Smooth muscle cell (in vitro differentiated cells): ENCODE results near the gene MEPCE. TPM values are rescaled to one million over a fixed set of nuclear protein-coding genes. Genes with fewer than 3 reads are reported as not detected.

Source experiments
- DNase-seq: peaks from one replicate; lab custom pipeline; 2025; ENCODE audit not compliant: unreplicated experiment; lab: John Stamatoyannopoulos, UW
- H2AFZ ChIP-seq: fragments of 200-600 bp; sonication (generic); 2 replicates; pipeline ENCODE4 v1.6.0; 2016; ENCODE audit warnings: antibody characterized with exemption, low read depth, mild to moderate bottlenecking
- H3F3A ChIP-seq: fragments of 200-600 bp; sonication (generic); 2 replicates; pipeline ENCODE4 v1.6.0; 2017; ENCODE audit warnings: antibody characterized with exemption, low read depth
- H3K27ac ChIP-seq: fragments of 200-600 bp; sonication (generic); 2 replicates; pipeline ENCODE4 v1.5.1; 2016; ENCODE audit warnings: low read depth, mild to moderate bottlenecking
- H3K27me3 ChIP-seq: fragments of 200-600 bp; sonication (generic); 2 replicates; pipeline ENCODE4 v1.6.1; 2016; ENCODE audit warnings: low read depth, mild to moderate bottlenecking
- H3K36me3 ChIP-seq: fragments of 200-600 bp; sonication (generic); 2 replicates; pipeline ENCODE4 v1.5.1; 2016; ENCODE audit warnings: low read depth
- H3K4me1 ChIP-seq: fragments of 200-600 bp; sonication (generic); 2 replicates; pipeline ENCODE4 v1.5.1; 2016; ENCODE audit warnings: low read depth
- H3K4me2 ChIP-seq: fragments of 200-600 bp; sonication (generic); 2 replicates; pipeline ENCODE4 v1.6.0; 2016; ENCODE audit warnings: mild to moderate bottlenecking
- H3K4me3 ChIP-seq: fragments of 200-600 bp; sonication (generic); 2 replicates; pipeline ENCODE4 v1.5.1; 2016; ENCODE audit warnings: mild to moderate bottlenecking
- H3K79me2 ChIP-seq: fragments of 200-600 bp; sonication (generic); 2 replicates; pipeline ENCODE4 v1.6.0; 2016; ENCODE audit warnings: low read depth, mild to moderate bottlenecking
- H3K9ac ChIP-seq: fragments of 200-600 bp; sonication (generic); 2 replicates; pipeline ENCODE4 v1.6.0; 2016; ENCODE audit warnings: low read depth
- H3K9me3 ChIP-seq: fragments of 200-600 bp; sonication (generic); replicated peaks from 2 replicates; pipeline ENCODE4 v1.5.1; 2016; ENCODE audit warnings: low read depth
- H4K20me1 ChIP-seq: fragments of 200-600 bp; sonication (generic); 2 replicates; pipeline ENCODE4 v1.6.0; 2016; ENCODE audit warnings: low read depth
- WGBS: methylation state at CpG from one replicate; pipeline ENCODE4 v1.1.7; 2016; ENCODE audit warnings: low lambda C conversion rate; 5-methylcytosine and 5-hydroxymethylcytosine counted together
- polyA plus RNA-seq: library from polyadenylated mRNA; unstranded; fragments of >200 nt; fragmentation: Nextera tagmentation; extraction: Ambion mirVana; gene quantifications from 2 replicates; pipeline ENCODE4 v1.2.1, GENCODE V29; 2016
- total RNA-seq: library from RNA; depleted of rRNA; stranded (reverse); fragments of >200 nt; gene quantifications from 2 replicates; pipeline ENCODE4 v1.2.3, GENCODE V29; 2014
- TF ChIP-seq, protein P1 (sequence below): fragments of 200-600 bp; sonication (generic); IDR thresholded peaks from 2 replicates; pipeline ENCODE4 v1.5.1; 2017; ENCODE audit warnings: borderline replicate concordance, mild to moderate bottlenecking, antibody characterized with exemption; ENCODE audit not compliant: insufficient read depth, poor library complexity, severe bottlenecking

MEPCE gene
- total and polyA plus RNA-seq, 2 experiments from 2014 or later, result 14.8 to 19.7 TPM

DNA sequence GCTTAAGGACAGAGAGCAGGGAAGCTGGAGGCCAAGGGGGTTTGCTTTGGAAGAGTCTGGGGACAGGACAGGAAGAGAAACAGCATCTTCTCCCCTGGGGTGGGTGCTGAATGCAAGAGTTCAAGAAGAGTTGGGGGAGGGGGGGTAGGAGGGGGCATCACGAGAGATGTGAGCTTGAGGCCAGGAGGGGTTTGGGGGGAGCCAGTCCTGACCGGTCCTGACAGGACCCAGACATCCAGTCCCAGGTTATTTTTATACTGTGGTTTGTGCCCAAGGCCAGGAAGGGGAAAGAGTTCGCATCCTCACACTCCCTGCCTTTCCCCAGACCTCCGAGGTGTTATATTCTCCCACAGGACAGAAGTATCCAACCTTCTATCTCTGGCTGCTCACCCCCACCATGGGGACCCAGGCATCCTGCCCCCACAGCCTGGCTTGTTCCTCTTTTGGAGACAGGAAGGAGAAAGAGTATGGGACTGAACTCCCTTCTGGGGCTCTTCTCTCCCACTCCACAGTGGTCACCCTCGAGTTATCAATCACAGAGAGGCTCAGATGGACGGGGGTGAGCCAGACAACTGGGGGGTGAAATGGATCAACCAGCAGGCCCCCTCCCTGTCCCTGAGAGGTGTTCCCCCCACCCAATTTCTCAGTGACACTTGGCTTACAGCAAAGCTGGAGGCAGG, 46.6 kb downstream of the MEPCE start:
- no peak overlapping the region for H2AFZ ChIP-seq
- H3K27me3 ChIP-seq, result no peaks in the 10 kb centered on the region
- H3K4me3 ChIP-seq, result peak overlapping the region; percentile 90
- peak overlapping the region; percentile 99 for H3K4me2 ChIP-seq
- TF ChIP-seq, protein P1, sequence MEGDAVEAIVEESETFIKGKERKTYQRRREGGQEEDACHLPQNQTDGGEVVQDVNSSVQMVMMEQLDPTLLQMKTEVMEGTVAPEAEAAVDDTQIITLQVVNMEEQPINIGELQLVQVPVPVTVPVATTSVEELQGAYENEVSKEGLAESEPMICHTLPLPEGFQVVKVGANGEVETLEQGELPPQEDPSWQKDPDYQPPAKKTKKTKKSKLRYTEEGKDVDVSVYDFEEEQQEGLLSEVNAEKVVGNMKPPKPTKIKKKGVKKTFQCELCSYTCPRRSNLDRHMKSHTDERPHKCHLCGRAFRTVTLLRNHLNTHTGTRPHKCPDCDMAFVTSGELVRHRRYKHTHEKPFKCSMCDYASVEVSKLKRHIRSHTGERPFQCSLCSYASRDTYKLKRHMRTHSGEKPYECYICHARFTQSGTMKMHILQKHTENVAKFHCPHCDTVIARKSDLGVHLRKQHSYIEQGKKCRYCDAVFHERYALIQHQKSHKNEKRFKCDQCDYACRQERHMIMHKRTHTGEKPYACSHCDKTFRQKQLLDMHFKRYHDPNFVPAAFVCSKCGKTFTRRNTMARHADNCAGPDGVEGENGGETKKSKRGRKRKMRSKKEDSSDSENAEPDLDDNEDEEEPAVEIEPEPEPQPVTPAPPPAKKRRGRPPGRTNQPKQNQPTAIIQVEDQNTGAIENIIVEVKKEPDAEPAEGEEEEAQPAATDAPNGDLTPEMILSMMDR, result no peak
- no peak overlapping the region for H3K9ac ChIP-seq
- no peak for DNase-seq
- WGBS, result 41% methylated on average over 6 of the region's 6 CpGs
- no peaks in the 10 kb centered on the region for H3F3A ChIP-seq
- peaks cover 16% of the 10 kb centered on the region for H3K4me1 ChIP-seq
- H3K79me2 ChIP-seq, result peaks cover 31% of the 10 kb centered on the region
- no peaks in the 10 kb centered on the region for H3K36me3 ChIP-seq
- H3K27ac ChIP-seq, result no peak overlapping the region
- peaks cover 43% of the 10 kb centered on the region for H4K20me1 ChIP-seq
- H3K9me3 ChIP-seq, result no peaks in the 10 kb centered on the region

DNA sequence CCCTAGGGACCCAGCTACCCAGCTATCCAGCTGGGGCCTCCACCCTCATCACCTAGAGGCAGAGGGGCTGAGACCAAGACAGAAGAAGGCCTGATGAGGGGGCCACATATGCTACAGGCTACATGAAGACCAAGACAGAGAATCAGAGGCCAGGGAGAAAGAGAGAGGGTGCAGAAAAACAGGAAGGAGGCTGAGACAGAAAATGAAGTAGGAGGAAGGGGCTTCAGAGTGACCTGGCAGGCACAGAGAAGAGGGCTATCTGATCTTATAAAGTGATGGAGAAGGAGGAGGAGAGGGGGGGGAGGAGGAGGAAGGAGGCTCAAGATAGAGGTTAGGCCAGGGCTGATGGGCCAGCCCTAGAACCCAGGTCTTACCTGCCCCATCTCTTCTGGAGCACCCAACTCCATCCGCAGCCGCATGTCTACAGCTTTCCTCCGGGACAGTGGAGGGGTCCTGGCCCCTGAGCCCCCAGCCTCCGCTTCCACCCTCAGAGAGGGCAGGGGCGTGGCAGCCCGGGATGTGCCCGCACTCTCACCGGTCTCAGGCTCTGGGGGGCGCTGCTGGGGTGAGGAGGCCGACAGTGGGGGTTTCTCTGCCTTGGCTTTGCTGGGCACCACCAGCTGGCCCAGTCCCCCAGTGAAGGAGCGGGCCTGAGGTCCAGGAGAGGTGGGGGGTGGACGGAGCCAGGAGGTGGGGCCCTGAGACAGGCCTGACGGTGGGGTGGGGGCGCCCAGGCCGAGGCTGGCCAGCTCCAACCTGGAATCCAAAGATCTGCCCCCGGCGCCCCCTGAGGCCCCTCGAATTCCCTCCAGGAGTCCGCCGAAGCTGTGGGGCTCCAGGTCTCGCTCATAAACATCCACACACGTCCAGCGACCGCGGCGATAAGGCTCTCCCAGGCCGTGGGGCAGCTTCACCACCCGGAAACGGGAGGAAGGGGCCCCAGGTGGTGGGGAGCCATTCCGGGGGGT, 47.6 kb downstream of the MEPCE start:
- H3K4me1 ChIP-seq, result peaks cover 16% of the 10 kb centered on the region
- H2AFZ ChIP-seq, result no peak overlapping the region
- TF ChIP-seq, protein P1, result no peak
- no peaks in the 10 kb centered on the region for H3F3A ChIP-seq
- H3K9ac ChIP-seq, result peak overlapping the region; percentile 83
- peaks cover 36% of the 10 kb centered on the region for H4K20me1 ChIP-seq
- H3K4me3 ChIP-seq, result peak overlapping the region; percentile 90
- no peak overlapping the region for H3K27ac ChIP-seq
- peak overlapping the region; percentile 99 for H3K4me2 ChIP-seq
- no peaks in the 10 kb centered on the region for H3K36me3 ChIP-seq
- no peak for DNase-seq
- H3K79me2 ChIP-seq, result peaks cover 31% of the 10 kb centered on the region
- no peaks in the 10 kb centered on the region for H3K9me3 ChIP-seq
- WGBS, result 56% methylated on average over 23 of the region's 30 CpGs
- H3K27me3 ChIP-seq, result no peaks in the 10 kb centered on the region

GRCh38 chr7:100477871-100478267, 48.2 kb downstream of the MEPCE start:
- peak overlapping the region; percentile 90 for H3K4me3 ChIP-seq
- H3K9me3 ChIP-seq, result no peaks in the 10 kb centered on the region
- peak overlapping the region; percentile 83 for H3K9ac ChIP-seq
- no peaks in the 10 kb centered on the region for H3K36me3 ChIP-seq
- H3K4me1 ChIP-seq, result peaks cover 16% of the 10 kb centered on the region
- H3K4me2 ChIP-seq, result peak overlapping the region; percentile 99
- H3K27me3 ChIP-seq, result no peaks in the 10 kb centered on the region
- no peak for DNase-seq
- peaks cover 36% of the 10 kb centered on the region for H4K20me1 ChIP-seq
- 22% methylated on average over 8 of the region's 16 CpGs for WGBS
- H2AFZ ChIP-seq, result no peak overlapping the region
- no peak overlapping the region for H3K27ac ChIP-seq
- peaks cover 31% of the 10 kb centered on the region for H3K79me2 ChIP-seq
- H3F3A ChIP-seq, result no peaks in the 10 kb centered on the region
- TF ChIP-seq, protein P1, result no peak
